Stimulated activated CD4-positive, alpha-beta T cell treated with anti-CD3 and anti-CD28 coated beads, Interleukin-2, amount 100 ng/mL, for 48 hours (primary cell): ENCODE measurements around the gene TBC1D10B.
"Not testable (repeated sequence)": the region's sequence is repeated elsewhere in the genome, so short reads cannot be mapped to it uniquely, and the experiment has no call there.

ENCODE experiments used
- DNase-seq, 2 donors: peaks; one replicate each; pipeline ENCODE4 v3.0.0-alpha.2; 2020

Gene TBC1D10B

DNA sequence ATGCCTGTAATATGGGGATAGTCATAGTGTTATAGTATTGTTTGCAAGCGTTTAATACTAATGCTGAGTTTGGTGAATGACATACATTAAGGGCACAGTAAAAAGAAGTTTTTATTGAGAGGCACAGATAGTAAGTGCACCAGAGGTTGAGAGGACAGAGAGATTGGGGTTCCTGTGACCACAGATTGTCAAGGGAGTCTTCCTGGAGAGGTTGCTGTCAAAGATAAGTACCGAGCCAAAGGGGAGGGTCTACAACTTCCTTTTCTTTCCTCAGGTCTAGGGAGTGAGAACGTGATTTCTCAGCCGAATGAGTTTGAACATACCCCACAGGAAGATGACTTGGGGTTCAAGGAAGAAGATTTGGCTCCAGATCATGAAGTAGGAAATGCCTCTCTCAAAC, 26.8 kb upstream of the TBC1D10B start:
- DNase-seq, result no peak

DNA sequence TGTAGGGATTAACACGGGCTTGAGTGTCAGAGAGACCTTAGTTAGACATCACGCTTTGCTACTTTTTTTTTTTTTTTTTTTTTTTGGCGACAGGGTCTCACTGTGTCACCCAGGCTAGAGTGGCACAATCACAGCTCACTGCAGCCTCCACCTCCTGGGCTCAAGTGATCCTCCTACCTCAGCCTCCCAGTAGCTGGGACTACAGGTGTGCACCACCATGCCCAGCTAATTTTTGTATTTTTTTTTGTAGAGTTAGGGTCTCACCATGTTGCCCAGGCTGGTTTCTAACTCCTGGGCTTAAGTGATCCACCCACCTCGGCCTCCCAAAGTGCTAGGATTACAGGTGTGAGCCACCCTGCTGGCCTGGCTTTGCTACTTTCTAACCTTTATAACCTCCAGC, 26.3 kb upstream of the TBC1D10B start:
- DNase-seq, result not testable (repeated sequence)

DNA sequence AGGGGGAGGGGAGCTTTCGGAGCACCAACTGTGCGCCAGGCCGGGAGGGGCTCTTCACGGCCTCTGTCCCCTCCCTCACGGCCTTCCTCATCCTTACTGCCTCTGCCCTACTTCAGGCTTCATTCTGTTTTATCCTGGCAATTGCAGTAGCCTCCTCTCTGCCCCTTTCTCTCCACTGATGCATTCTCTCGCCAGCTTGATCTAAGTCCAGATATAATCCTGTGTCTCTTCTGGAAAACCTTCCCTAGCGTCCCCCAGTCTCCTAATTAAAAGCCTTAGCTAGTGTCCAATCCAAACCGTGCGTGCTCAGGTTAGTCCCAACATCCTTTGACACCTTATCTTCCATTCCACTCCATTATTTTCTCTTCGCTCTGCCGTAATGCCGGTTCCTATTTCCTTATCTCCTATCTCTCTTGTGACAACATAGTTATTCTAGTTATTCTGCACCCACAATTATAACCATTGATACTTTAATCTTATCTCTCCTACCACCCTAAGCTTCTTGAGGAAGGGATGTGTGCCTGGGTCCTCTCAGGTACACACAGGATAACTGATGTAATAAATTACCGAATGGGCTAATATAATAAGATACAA, 25.8 kb upstream of the TBC1D10B start:
- DNase-seq, result no peak

DNA sequence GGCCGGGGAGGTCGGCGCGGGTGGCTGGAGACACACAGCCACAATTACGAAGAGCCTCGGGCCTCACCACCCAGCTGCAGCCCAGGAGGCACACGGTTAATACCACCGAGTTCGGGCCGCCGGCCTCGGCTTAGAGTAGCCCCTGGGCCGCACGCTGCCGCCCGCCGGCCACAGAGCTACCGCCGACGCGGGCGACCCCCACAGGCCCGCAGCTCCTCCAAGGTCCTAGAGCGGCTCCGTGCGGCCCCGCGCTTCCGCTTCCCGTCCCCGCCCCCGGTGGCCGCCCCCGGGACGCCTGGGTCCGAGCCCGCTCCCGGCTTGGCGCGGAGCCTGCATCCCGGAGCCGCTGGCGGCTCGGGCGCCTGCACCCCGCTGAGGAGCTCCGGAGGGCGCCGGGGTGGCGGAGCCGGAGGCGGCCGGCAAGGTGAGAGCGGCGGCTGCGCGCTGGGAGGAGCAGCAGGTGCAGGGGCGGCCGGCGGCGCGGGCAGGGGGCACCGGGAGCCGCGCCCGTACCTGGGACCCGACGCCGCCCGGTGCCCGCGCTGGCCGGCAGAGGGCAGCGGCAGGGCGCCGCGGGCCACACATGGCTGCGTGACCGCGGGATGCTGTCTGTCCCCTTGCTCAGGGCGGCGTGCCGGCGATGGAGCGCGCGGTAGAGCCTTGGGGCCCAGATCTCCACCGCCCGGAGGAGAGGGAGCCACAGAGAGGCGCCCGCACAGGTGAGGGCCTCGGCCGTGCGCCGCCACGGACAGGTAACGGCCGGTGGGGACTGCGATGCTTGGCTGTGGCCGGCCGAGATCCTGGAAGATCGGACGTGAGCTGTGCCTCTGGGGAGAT, 25.1 kb upstream of the TBC1D10B start, which contains the start of gene ZNF48:
ZNF48 (plus strand) TSS at position 266 of the 837 bp plus-strand sequence; CDS start at position 641, 375 bp downstream.
- DNase-seq, result peak in 1 of 2 donors; percentile 48

DNA sequence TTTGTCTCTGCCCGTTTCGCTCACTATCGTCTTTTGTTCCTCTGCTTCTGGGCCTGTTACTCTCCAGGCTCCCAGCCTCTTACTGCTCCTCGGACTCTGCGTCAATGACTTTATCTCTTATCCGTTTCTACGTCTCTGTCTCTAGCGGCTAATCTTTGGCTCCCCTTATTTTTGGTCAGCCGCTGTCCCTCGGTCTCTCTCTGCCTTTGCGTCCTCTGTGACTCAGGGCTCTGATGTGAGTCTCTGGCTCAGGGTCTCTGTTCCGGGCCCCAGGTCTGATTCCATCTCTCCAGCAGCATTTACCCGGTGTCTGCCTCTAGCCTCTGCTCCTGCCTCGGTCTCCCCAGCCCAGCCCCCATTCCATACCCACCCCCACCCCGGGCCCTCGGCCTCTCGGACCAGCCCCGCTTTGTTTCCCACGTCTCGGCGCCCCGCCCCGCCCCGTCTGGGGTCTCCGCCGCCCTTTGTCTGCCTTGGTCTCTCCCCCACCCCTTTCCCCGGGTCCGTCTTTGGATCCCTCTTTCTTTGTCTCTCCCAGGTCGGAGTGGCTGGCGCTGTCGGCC, 24.4 kb upstream of the TBC1D10B start:
- DNase-seq, result no peak

DNA sequence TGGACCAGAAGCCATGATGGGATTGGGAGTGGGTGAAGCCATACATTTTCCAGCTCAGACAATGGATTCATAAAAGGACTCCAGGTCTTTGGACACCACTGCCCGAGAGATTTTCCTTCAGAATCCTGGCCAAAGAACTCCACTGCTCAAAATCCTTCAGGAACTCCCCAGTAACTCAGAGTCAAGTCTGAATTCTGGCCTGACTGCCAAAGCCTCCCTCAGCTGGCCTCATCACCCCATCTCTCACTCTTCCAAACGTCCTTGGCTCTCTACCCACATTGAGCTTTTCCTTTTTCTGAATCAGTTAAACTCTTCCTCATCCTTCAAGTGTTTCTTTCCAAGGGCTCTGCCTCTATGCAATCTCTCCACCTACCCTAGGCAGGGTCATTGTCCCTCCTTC, 13.2 kb upstream of the TBC1D10B start:
- DNase-seq, result no peak

DNA sequence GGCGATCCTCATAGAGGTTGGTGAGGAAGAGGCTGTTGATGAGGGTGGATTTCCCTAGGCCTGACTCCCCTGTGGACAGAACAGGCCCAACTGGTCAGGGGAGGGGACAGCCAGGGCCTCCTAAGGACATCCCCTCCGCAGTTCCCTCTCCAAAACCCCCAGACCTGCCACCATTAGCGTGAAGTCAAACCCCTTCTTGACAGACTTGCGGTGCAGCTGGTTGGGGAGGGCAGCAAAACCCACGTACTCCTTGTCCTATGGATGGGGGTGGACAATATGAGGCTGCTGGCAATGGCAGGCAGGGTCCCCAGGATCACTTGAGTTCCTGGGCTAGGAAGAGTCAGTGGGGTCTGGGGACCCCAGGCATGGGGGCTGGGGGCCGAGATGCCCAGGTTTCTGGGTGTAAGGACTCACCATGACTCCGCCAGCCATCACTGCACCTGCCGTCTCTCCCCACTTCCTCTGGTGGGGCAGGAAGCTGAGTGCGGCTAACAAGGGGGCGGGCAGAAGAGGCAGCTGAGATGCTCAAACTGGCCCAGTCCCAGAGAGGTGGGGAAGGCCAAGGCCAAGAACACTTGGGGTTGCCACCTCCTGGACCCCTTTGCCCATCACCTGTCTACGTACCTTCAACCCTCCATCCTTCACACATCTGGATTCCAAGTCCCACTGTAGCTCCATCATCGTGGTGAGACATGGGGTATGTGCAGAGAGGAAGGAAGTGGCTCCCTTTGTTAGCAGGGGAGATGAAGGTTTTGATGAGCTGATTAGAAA, 12.0 kb upstream of the TBC1D10B start, which contains the start of gene SEPTIN1:
SEPTIN1 (minus strand) TSS at position 451 of the 771 bp plus-strand sequence; CDS start at position 432, 19 bp downstream.
- peak; percentile 68 to 70 for DNase-seq

DNA sequence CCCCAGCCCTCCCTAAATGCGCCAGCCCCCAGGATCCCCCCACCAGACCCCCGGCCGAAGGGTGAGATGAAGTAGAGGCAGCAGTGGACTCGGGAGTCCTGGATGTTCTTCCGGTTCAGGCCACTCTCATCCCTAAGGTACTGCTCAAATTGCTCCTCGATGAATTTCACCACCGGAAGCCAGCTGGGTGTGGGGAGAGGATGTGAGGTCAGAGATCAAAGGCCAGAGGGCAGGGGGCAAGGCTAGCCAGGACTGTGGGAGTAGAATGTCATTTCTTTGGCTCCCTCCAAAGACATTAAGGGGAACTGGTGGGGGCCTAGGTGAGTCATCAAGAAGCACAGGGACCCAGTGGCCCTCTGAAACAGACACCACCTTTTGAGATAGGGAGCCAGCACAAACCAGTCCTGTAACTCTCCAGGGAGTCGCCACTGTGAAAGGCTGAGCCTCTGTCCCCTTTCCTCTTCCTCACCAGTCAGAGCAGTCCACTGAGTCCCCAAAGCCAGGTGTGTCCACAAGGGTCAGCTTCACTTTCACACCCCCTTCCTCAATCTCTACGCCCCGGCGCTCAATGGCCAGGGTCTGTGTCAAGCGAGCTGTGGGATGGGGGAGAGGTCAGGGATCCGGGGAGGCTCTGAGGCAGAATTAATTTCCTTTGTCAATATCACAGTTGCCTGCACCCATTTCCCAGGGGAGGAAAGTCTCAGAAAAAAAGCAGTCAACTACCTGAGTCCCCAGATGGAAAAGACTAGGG, 11.2 kb upstream of the TBC1D10B start:
- DNase-seq, result peak in 1 of 2 donors; percentile 34

DNA sequence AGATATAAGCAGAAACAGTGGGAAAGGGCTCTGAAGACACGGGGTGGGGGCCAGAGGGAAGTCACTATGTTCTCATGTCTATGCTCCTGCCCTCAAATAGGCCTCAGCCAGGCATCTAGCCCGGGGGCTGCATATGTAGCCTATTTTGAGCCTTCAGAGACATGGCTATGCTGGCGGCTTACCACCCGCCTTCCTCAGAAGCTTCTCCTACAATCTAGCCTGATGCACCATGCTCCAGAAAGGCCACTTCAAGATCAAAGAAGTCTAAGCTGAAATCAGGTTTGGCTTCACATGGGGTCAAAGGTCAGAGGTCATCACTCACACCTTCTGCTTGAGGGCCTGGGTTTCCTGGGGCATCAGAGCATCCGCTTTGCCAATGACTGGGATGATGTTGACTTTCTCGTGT, 10.5 kb upstream of the TBC1D10B start:
- DNase-seq, result no peak

DNA sequence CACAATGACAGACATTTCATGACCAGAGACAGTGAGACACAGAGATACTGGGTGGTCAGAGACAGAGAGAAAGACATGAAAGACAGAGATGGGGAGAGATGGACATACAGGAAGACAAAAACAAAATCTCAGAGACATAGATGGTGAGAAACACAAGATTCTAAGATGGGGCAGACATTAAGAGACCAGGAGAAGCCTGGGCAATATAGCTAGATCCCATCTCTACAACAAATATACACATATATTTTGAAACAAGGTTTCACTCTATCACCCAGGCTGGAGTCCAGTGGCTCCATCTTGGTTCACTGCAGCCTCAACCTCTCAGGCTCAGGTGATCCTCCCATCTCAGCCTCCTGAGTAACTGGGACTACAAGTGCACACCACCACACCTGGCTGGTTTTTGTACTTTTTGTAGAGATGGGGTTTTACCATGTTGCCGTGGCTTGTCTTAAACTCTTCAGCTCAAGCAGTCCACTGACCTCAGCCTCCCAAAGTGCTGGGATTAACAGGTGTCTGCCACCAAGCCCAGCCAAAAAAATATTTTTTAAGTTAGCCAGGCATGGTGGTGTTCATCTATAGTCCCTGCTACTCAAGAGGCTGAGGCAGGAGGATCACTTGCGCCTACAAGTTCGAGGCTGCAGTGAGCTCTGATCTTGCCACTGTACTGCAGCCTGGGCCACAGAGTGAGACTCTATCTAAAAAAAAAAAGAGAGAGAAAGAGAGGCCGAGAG, 9.9 kb upstream of the TBC1D10B start:
- no peak for DNase-seq

DNA sequence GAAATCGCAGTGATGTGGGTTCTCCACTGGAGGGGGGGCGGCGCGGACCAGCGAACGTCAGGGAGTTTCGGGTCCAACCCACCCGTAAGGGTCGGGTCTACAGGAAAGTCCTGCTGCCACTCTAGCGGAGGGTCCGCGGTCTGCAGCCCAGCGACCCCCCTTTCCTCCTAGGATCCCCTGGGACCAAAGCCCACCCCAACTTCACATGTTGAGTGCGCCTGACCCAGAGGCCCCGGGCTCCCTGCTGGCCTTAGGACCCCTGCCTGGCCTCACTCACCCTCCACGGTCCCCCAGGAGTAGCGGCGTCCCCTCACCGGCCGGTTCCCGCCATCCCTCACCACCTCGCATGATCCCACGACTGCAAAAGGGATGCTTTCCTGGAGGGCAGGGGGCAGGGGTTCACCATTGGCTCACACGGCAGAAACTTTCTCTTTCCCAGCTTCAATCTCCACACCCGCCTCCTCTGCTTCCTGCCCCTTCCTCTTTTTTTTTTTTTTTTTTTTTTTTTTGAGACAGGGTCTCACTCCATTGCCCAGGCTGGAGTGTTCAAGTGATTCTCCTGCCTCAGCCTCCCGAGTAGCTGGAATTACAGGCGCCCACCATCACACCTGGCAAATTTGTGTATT, 9.0 kb upstream of the TBC1D10B start:
- DNase-seq, result no peak

DNA sequence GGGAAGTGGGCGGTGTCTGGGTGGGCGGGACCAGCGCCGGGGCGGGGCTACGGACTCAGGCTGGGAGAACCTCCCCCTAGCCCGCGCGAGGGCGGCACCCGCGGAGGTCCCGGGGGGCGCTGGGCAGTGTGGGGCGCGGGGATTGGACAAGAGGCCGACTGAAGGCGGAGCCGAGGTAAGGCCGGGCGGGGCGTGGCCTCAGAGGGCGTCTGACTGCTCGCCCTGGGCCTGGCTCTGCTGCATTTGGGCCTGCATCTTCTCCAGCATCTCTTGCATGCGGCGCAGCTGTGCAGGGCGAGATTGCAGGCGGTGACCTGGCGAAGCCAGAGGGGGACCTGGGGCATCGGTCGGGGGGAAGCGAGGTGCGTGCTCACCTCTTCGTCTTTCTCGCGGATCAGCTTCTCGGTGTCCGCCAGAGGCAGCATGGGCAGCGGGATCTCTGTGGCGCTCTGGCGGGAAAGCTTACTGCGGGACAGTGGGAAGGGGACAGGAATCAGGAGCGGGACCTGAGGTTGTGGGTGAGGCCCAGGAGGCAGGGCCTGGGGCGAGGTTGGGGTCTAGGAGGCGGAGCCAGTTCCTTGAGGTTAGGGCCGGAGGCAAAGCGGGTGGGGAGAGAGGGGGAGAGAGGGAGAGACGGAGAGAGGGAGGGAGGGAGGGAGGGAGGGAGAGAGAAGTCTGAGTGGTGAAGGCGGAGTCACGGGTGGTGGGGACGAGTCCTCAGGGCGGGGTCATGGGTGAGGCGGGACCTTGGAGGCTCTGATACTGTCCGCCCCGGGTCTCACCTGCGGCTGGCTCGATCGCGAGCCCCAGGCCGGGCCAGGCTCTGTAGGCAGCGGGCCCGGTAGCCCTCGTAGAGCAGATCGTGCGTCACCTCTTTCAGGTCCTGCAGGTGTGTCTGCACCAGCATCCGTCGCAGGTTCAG, 8.2 kb upstream of the TBC1D10B start:
- DNase-seq, result peak; percentile 99 to 100

DNA sequence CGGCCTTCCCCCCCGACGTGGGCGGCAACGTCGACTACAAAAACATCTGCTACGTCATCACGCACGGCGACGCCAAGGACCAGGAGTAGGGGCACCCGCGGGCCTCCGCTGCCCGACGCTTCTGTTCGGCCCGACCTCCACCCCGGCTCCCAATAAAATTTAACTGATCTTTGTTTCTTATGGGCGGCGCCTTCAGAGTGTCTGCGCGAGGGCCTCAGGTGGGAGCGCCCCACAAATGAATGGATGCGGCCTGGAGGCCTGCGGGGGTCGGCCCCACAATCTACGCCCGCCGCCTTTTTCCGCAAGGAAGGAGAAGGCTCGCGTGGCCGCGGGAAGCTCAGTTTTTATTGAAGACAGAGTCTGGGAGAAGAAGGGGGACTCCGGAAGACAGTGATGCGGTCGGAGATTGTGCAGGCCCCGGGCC, 7.5 kb upstream of the TBC1D10B start:
- DNase-seq, result peak; percentile 73 to 76

DNA sequence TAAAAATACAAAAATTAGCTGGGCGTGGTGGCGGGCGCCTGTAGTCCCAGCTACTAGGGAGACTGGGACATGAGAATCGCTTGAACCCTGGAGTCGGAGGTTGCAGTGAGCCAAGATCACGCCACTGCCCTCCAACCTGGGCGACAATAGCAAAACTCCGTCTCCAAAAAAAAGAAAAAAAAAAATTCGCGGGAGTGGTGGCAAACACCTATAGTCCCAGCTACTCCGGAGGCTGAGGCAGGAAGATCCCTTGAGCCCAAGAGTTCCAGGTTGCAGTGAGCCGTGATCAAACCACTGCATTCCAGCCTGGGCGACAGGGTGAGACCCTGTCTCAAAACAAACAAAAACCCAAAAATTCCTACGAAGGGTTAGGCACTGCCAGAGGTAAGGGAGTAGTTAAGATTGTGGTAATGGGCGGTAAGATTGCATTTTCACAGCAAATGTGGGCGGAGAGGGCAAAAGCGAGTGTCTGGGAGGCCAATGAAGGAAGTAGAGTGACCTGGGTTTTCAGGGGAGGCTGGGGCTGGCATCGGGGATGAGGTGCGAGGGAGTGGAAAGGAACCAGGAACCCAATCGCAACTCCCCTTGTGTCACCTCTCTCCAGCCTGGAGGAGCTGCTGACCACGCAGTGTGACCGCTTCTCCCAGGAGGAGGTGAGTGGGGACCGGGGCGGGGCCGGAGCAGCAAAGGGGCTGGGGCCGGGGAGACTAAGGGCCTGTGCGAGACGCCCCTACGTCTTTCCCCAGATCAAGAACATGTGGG, 6.9 kb upstream of the TBC1D10B start:
- DNase-seq, result no peak

DNA sequence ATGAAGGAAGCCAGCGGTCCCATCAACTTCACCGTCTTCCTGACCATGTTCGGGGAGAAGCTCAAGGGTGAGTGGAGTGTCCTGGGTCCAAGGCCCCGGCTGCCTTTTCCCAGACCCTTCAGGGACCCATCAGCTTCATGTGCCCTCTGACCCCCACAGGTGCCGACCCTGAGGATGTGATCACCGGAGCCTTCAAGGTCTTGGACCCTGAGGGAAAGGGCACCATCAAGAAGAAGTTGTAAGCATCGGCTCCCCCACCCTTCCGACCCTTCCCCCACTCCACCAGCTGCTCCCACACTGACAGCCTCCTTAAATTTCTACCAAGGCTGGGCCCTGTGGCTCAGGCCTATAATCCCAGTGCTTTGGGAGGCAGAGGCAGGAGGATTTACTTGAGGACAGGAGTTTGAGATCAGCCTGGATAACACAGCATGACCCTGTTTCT, 6.2 kb upstream of the TBC1D10B start:
- no peak for DNase-seq

DNA sequence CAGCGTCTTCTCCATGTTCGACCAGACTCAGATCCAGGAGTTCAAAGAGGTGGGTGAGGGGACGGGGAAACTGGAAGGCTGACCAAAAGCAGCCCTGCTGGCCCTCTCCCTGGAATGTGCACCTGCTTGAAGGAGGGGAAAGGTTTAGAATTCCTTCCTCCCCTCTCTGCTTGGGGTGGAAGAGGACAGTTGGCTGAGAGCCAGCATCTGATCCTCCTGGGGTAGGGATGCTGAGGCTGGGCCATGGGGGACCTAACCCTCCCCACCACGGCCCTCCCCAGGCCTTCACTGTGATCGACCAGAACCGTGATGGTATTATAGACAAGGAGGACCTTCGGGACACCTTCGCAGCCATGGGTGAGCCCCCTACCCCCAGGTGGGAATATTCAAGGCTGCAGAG, 5.6 kb upstream of the TBC1D10B start:
- DNase-seq, result no peak

DNA sequence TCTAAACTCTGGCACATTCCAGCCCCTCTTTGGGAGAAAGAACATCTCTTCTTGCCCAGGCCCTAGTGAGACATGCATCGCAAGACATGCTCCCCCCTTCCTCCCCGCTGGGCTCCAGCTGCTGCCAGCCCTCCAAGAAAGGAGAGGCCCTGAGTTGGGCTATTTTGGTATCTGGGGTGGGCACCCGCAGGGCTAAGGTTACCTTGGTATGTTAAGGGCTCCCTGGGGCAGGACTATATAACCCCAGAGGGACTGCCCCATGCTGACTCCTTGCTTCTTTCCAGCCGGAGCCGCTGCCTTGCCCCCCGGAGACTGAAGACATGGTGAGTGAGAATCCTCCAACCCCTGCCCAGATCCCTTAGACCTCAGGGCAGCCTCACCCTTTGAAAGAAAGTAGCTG, 4.2 kb upstream of the TBC1D10B start, which contains the start of gene MYL11:
MYL11 (plus strand) TSS at position 265 of the 400 bp plus-strand sequence; CDS start at position 321, 56 bp downstream.
- no peak for DNase-seq

DNA sequence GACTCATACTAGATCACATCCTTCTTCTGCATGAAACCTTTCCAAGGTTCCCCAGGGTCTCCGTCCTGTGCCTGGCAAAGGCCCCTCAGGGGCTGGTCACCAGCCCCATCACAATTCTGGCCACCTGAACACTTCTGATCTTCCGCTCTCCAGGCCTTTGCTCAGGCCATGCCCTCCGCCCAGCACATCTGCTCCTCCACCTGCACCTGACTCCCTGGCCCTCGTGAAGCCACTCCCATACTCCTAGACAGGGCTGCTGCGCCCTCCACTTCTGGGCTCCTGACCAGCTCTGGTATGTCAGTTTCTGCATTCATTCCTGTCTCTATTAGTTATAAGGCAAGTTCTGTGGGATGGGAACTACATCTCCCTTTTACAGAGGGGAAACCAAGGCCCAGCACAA, 2.4 kb upstream of the TBC1D10B start:
- no peak for DNase-seq
